ENCODE measurements around the gene JAK1. TPM values are rescaled to one million over a fixed set of nuclear protein-coding genes. Genes with fewer than 3 reads are reported as not detected.

JAK1 gene
- total and polyA plus RNA-seq, 9 of the 15 experiments (the other 6 are each of a cell fraction or from before 2014, with no cell fraction given): 9.7 to 44.1 (median 42.5) TPM

- TF ChIP-seq DPF2 (IDR thresholded peaks at IDR 0.05) (peak; percentile 39; the same call in 1 of the 2 replicates), YY1 (IDR thresholded peaks at IDR 0.05; ENCODE audit: borderline replicate concordance in 1 of 3, control insufficient read depth in 1 of 3, extremely low read depth in 1 of 3, insufficient read depth in 3 of 3, insufficient read length in 1 of 3, insufficient replicate concordance in 2 of 3, low read depth in 1 of 3, low read length in 2 of 3) (no peak), FOSL1 (tag; conservative IDR thresholded peaks at IDR 0.05) (peak; percentile 91), TCF3 (CRISPR knock-in tag; IDR thresholded peaks at IDR 0.05) (peak; percentile 22; the same call in 1 of the 2 replicates), ZEB2 (IDR thresholded peaks at IDR 0.05) (0 out of 2 replicates have a peak, but pooled peaks have one; percentile 26), ZNF121 (CRISPR knock-in tag; conservative IDR thresholded peaks at IDR 0.05) (no peak), RBM22 (IDR thresholded peaks at IDR 0.05; ENCODE audit: low read depth, low read length, poor library complexity, severe bottlenecking) (no peak), ARNT (IDR thresholded peaks at IDR 0.05) (no peak), ATF7 (IDR thresholded peaks at IDR 0.05) (no peak), NFRKB (IDR thresholded peaks at IDR 0.05; ENCODE audit: low read depth) (no peak), KAT2B (IDR thresholded peaks at IDR 0.05; ENCODE audit: low read depth, low read length) (no peak), UBTF (IDR thresholded peaks at IDR 0.05; ENCODE audit: borderline replicate concordance in 1 of 2, low read depth in 2 of 2, low read length in 2 of 2) (no peak), GATAD2A (IDR thresholded peaks at IDR 0.05) (no peak), KDM1A (IDR thresholded peaks at IDR 0.05) (0 out of 4 replicates have a peak, but pooled peaks of 1 of the 2 experiments have one; percentile 26), SMARCA4 (IDR thresholded peaks at IDR 0.05) (peak; percentile 55; the same call in 1 of the 2 replicates), ARID1B (IDR thresholded peaks at IDR 0.05) (peak; percentile 55; the same call in 1 of the 2 replicates), PCBP1 (IDR thresholded peaks at IDR 0.05; ENCODE audit: low read depth, low read length, poor library complexity, severe bottlenecking) (no peak), HDAC2 (IDR thresholded peaks at IDR 0.05) (0 out of 2 replicates have a peak, but pooled peaks have one; percentile 19)
- TF ChIP-seq, protein P1, sequence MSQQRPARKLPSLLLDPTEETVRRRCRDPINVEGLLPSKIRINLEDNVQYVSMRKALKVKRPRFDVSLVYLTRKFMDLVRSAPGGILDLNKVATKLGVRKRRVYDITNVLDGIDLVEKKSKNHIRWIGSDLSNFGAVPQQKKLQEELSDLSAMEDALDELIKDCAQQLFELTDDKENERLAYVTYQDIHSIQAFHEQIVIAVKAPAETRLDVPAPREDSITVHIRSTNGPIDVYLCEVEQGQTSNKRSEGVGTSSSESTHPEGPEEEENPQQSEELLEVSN (IDR thresholded peaks at IDR 0.05; ENCODE audit: borderline replicate concordance in 1 of 2, extremely low read depth in 1 of 2, insufficient read depth in 1 of 2, insufficient read length in 1 of 2, low read depth in 1 of 2, low read length in 1 of 2, poor library complexity in 1 of 2, severe bottlenecking in 1 of 2): no peak
- TF ChIP-seq, protein P2, sequence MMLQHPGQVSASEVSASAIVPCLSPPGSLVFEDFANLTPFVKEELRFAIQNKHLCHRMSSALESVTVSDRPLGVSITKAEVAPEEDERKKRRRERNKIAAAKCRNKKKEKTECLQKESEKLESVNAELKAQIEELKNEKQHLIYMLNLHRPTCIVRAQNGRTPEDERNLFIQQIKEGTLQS (IDR thresholded peaks at IDR 0.05): 0 out of 2 replicates have a peak, but pooled peaks have one; percentile 30
- TF ChIP-seq, protein P2 (CRISPR knock-in tag; conservative IDR thresholded peaks at IDR 0.05): no peak
Measured at GRCh38 chr1:64884261-64885040, 81.9 kb downstream of the JAK1 start (continued).

Data from K562 (cell line).